Head of caudate nucleus (tissue), 42 donors: ENCODE results near the gene CDK5RAP2.

Source experiments
- DNase-seq, 42 donors: peaks; one replicate each; pipeline versions ENCODE4 v3.0.0 to v3.0.0-alpha.2; 2020 to 2021; ENCODE audit warnings: mixed read lengths in 7 of 42
- intact Hi-C: fragments of 100-400 bp; cut with DNase I; formaldehyde crosslinking; loops from one replicate; pipeline ENCODE4 v1.15.0; 2022

The CDK5RAP2 gene

DNA sequence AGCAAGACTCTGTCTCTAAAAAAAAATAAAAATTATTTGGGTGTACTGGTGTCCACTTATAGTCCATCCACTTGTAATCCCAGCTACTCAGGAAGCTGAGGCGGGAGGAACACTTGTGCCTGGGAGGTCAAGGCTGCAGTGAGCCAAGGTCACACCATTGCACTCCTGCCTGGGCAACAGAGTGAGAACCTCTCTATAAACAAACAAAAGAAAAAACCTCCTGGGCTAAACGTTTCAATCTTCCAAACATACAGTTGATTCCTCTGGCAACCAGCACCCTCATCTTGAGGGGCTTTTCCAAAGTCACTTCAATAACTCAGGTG is 13.9 kb upstream of the CDK5RAP2 start:
- intact Hi-C loops, result no loop called here
- no peak for DNase-seq

DNA sequence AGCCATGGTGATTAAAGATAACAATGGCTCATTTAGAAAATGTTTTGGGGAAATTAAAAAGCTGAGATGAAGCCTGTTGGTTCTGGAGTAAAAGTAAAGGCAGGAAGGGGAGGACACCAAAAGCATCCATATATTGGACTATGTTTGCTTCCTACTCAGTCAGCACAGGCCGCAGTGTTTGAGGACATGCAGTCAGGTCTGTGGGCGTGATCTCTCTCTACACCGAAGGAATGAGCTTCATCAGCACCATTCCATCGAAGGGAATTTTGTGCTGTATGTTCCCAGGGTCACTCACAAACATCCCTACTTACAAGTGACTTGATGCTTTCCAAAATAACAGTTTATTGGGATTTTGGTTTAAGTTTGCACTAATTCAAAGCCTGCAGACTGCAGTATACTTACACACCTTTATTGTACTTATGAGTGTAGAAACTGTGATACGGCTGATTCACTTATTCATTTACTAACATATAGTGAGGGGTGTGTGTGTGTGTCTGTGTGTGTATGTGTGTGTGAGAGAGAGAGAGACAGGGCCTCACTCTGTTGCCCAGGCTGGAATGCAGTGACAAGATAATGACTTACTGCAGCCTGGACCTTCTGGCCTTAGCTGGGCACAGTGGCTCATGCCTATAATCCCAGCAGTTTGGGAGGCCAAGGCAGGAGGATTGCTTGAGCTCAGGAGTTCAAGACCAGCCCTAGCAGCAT is 13.4 kb upstream of the CDK5RAP2 start:
- no peak for DNase-seq
- intact Hi-C loops, result no loop called here

DNA sequence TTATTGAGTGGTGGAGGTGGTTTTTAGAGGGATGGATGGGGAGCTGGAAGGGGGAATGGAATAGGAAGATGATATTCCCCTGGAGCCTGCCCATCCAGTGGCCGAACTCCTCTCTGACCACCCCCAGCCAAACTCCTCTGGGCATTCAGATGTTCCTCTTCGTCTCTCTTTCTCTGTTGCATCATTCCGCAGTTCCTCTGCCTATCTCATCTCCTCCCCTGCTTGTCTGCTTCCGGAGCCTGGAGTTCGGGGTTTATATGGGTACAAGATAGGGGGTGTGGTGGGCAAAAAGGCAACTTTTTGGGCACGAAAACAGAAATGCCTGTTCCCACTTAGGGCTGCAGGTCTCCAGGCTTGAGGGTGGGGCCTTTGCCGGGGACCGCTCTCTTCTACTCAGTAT is 12.2 kb upstream of the CDK5RAP2 start:
- intact Hi-C loops, result no loop called here
- no peak for DNase-seq

DNA sequence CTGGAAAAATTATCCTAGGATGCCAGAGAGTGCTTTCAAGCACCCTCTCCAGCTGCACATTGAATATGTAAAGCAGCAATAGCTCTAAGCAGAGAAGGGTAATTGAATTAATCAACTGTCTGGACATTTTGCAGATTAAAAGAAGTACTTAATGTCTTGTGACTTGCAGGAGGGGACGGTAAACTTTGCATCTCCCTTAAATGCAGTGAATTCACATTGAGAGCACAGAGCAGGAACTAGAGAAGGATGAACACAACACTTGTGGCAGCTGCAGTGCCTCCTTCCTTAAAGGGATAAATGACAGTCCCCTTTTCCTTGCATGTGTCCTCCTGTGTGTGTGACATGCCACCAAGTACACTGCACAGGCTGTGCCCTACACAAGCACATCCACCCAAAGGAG is 7.4 kb upstream of the CDK5RAP2 start:
- DNase-seq, result no peak
- intact Hi-C loops, result no loop called here

DNA sequence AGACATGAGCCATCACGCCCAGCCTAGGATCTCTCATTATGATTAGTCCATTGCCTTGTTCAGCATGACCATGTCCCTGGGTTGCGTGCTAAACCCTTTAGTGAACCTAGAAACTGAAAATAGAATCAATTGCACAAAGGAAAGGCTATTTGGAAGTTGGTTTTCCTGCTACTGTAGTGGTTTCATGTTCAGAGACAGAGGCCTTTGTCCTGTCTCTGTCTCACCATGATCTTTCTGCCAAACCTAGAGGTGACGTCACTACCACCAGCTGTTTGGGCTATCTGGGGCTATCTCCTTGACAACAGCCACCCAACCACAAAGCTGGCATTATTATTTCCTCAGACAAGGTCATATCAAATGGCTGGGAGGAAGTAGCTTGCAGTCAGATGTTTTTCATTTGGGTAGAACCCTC is 4.0 kb upstream of the CDK5RAP2 start:
- peak in 41 of 42 donors; percentile 39 to 96 (median 86) for DNase-seq
- intact Hi-C loops, result no loop called here

DNA sequence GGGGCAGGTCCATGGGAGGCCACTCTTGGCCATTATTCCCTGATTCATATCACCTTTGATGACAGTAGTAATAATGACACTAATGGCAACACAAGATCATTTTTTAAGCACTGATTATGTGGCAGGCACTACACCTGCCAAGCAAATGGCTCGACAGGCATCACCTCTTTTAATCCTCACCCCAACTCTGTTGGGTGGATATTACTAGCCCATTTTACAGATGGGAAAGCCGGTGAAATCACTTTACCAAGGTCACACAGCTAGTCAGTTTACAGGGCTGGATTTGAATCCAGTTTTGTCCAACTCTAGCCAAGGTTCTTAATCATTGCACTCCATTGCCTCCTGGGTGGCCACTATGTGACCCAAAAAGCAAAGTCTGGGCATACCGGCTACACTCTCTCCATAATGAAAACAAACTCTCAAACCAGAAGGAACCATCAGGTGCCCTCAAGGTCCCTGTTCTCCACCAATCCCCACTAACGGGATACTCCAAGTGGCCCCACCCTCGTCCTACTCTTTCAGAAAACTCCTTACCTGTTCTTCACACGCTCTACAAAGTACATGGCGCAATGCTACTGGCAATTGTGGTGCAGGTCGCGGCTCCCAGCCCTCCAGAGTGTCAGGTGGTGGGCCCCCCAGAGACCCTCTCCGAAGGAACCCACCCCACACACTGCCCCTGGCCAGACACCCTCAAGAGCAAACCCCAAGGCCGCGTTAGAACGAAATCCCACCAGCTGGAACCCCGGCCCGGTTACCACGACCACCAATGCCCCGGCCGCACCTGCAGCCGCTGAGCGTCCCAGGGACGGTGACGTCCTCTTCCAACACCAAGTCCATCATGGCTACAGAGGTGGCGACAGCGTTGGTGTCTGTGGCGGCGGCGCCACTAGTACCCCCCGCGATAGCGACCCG is 572 bp downstream of the CDK5RAP2 start:
- no peak for DNase-seq
- intact Hi-C loops, result no loop called here

DNA sequence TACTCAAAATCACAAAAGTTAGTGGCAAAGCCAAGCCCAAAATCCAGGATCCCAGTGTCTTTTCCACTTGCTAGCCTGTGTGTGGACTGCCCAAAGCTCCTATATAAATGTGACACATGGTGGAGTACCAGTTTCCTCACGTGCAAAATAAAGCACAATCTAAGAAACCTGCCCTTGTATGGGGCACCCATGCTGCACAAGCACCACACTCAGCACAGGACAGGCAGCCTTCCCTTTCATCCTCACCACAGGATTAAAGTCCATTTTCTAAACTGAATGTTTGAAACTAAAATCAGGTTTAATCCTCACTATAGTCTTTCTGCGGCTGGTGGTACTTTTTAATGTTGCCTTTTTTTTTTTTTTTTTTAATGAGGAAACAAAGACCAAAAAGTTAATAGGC is 5.5 kb downstream of the CDK5RAP2 start:
- intact Hi-C loops, result no loop called here

DNA sequence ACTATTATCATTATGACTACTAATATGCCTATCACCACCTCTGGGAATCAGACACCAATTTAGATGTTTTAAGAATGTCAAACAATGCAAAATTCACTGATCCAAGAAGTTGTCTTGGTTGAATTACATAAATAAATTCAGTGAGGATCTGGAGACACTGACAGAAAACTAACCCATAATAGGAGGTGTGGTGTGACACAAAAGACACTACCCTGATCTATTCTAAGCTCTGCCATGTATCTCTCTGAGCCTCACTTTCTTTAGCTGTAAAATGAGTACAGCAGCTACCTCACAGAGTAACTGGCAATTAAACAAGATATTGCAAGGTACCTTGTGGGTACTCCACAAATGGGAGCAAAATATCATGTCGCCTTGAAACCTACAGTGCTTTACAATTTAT is 7.5 kb downstream of the CDK5RAP2 start:
- intact Hi-C loops, result no loop called here
- DNase-seq, result no peak

More for the DNA sequence above, 5.5 kb downstream of the CDK5RAP2 start:
- no peak for DNase-seq

DNA sequence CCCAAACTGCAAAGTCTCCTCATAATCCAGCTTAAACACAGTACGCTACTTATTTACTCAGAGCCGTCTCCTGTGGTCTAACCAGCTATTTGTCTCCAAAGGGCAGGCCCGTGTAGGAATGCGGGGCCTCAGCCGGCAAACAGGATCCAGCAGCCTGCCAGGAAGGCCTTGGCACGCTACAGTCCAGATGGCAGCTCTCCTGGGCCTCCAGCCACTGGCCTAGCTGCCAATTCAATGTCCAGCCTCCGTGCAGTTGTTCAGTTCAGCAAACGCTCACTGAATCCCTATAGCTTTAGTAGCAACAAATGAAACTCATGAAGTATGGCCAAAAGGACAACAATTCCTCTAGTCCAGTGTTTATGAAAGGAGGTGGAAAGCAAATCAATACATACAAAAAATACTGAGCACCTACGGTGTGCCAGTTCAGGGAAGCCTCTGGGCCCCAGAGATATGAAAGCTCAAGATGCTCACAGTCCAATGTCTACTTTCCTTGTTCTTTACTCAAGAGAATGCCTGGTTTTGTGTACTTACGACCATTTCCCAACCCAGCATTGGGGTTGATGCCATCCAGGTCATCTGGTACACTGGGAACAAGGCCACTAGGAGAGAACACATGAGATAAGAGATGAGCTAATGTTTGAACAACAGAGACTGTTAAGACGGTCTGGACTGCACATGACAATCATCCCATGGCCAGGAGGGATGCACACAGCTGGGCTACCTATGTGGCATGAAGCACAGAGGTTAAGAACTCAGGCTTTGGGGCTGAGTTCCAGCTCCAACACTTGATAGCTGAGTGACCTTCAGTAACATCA is 8.3 kb downstream of the CDK5RAP2 start:
- intact Hi-C loops, result no loop called here
- peak; percentile 42 to 93 (median 76) for DNase-seq

DNA sequence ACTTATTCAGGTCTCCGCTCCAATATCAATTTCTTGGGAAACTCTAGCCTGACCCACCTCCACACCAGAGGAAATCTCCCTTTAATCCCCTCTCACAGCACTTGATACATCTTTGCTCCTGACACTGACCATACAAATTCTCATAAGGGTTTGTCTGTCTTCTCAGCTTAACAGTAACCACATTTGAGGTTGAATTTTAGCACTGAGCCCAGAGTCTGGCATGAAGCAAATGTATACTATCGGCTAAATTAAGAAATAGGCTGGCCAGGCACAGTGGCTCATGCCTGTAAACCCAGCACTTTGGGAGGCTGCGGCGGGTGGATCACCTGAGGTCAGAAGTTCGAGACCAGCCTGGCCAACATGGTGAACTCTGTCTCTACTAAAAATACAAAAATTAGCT is 9.7 kb downstream of the CDK5RAP2 start:
- intact Hi-C loops, result no loop called here
- no peak for DNase-seq

DNA sequence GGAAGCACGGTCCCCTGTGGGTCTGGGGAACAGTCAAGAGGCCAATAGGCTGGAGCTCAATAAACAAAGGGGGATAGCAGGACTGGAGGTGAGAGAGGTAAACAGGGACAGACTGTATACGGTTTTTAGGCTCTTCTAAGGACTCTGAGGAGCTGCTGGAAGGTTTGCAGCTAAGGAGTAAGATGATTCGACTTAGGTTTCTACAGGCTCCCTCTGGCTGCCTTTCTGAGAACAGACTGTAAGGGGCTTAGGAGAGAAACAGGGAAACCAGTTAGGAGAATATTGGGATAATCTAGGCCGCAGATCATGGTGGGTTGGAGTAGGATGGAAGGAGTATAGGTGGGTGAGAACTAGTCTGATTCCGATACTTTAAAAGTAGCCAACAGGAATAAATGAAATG is 10.4 kb downstream of the CDK5RAP2 start:
- intact Hi-C loops, result no loop called here
- peak in 4 of 42 donors; percentile 26 to 52 (median 34) for DNase-seq

DNA sequence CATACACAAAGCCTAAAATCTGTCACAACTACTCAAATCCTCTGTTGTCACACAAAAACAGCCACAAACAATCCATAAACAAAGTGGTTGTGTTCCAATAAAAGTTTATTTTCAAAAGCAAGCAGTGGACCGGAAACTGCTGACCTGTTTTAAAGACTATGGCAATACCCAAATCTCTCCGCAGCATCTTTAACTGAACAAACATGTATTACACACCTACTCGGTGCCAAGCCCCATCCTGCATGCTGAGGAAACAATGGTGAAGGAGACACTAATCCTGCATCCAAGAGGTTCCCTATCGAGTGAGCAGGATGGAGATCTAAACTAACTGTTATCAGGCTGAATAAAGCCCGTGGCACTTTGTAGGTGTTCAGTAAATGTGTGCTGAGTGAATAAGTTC is 11.2 kb downstream of the CDK5RAP2 start:
- intact Hi-C loops, result no loop called here
- no peak for DNase-seq

DNA sequence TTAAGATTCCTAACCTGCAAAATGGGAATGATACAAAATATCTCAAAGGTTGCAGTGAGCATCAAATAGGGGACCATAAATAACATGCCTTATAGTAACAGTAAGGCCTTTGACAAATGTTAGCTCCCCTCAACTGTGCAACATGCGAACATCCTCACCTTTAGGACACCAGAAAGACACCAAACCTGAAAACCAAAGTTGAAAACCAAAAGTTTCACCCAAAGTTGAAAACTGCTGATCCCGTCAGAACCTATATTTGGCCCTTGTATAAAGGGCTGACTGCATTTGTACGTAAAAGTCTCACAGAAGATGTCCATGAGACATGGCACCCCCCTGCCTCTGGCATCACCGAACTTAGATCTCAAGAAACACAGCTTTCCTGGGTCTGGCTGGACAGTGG is 12.1 kb downstream of the CDK5RAP2 start:
- intact Hi-C loops, result no loop called here
- DNase-seq, result no peak

DNA sequence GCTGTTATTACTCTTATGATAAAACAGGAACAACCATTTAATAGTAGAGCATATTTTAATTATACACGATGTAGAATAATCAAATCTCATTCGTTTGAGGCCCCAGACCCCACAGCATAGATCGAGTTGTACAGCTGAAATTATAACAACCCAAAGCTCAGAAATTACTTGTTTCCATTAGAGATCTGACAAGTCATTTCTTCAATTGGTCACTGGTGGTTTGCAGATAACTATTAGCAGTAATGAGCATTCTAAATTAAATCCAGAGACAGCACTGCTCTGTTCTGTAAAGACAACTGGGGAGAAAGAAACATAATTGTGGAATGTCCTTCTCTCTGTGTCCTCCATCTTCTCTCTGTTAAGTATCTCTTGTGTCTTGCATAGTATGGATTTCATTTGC is 12.9 kb downstream of the CDK5RAP2 start:
- DNase-seq, result no peak
- intact Hi-C loops, result no loop called here

DNA sequence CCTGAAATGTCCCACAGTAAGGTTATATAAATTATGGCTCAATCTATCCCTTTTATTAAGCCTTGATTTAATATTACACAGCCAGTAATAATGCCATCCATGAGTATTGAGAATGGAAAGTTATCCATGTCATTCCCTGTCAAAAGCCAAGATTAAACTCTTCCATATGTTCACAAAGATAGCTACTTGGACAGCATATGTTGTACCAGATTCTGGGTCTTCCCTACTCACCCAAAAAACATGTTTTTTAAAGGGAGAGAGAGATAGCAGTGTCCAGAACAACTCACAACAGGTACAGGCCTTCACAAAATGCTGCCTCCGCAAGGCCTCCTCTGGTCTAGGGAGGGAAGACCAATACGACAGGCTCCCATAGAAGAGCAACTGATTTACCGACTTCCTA is 15.4 kb downstream of the CDK5RAP2 start:
- no peak for DNase-seq
- intact Hi-C loops, result no loop called here

DNA sequence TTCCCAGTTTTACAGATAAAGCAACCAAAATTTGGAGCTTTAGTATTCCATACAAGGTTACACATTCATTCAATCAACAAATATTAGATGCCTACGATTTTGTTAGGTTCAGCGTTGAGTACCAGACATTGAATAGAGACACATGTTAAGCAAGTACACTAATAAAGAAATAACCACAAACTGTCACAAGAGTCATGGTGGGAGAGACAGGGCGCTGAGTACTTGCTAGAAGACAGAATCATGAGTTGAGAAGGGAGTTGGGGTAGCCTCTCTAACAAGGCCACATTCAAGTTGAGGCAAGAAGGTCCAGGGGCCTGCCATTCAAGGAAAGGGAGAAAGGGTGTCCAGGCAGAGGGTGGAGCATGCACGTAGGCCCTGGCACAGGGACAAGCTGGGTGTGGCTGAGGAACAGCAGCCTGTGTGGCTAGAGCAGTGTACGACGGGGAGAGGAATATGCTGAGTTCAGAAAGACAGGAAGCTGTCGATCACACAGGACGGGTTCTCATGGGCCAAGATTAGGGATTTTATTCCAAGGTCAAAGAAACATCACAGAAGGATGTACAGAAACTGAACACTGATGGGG is 17.0 kb downstream of the CDK5RAP2 start:
- DNase-seq, result no peak
- intact Hi-C loops, result no loop called here

DNA sequence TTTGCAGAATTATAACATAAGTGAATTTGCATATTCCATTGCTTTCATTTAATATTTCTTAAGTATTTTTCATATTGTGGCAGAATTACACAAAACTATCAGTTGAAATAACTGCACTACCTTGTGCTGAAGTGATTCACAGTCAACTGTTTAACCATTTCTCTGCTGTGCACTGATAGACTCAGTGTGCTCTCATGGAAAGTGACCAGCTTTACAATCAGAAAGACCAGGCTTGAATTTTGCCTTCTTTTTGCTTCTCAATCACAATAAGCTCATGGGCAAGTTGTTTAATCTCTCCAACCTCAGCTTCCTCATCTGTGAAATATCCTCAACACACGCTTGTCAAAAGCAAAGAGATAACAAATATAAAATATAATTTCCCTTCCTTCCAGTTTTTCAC is 18.3 kb downstream of the CDK5RAP2 start:
- intact Hi-C loops, result no loop called here
- DNase-seq, result no peak

DNA sequence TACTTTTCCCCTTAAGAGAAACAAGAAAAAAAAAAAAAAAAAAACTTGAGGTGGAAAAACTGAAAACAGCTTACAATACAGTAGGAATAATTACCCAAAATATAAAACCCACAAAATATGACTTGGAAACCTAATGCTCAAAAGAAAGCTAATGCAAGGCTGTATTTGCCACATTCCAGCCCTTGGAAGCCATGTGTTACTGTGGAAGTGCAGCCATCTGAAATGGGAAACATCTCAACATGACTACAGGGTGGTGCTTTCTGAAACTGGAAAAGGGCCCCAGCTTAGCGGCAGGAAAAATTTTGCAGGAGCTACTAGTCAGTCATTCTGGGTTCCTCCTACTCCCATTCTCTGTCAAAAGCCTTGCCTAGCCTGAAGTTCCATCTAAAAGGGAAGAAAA is 20.4 kb downstream of the CDK5RAP2 start:
- intact Hi-C loops, result no loop called here

DNA sequence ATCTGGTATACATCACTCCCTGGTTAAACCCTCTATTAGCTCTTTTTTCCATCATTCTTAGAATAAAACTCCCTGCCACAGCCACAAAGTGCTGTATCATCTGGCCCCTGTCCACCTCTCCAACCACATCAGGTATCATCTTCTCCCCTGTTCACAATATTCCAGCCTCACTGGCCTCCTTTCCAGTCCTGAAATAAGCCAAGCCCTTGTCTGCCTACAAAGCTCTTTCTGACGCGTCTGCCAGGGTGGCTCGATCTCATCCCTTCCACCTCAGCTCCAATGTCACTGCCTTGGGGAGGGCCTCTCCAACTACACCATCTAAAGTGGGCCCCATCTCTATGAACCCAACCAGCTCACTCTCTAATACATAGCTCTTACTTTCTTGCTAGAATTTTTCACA is 21.5 kb downstream of the CDK5RAP2 start:
- intact Hi-C loops, result no loop called here
- no peak for DNase-seq

More for the DNA sequence above, 20.4 kb downstream of the CDK5RAP2 start:
- DNase-seq, result peak in 9 of 42 donors; percentile 8 to 59 (median 34)

DNA sequence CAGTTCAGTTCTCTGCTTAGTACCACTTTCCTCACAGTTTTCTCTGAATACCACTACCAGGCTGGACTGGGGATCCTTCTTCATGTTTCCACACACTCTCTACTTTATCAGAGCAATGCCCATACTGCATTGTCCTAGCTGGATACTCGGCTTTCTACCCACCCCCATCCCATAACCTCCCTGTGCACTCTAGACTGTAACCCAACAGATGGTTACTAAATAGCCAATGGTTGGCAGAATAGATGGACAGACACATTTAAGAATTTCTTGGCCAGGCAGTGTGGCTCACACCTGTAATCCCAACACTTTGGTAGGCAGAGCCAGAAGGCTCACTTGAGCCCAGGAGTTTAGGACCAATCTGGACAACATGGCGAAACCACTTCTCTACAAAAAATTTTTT is 22.8 kb downstream of the CDK5RAP2 start:
- intact Hi-C loops, result no loop called here
- DNase-seq, result no peak
